HL-60/S4 treated with retinoic acid at 250 ng/mL for 4 days and 3 days (cell line): ENCODE data around the gene GRIK2.
"Not testable (repeated sequence)": the region's sequence is repeated elsewhere in the genome, so short reads cannot be mapped to it uniquely, and the experiment has no call there.

ENCODE experiments used
- in situ Hi-C: fragments of 300-500 bp; cut with MboI; formaldehyde crosslinking; loops from 2 replicates; pipeline ENCODE4 v1.7.0; 2022; ENCODE audit warnings: low sequenced_read_pairs

GRIK2 gene

DNA sequence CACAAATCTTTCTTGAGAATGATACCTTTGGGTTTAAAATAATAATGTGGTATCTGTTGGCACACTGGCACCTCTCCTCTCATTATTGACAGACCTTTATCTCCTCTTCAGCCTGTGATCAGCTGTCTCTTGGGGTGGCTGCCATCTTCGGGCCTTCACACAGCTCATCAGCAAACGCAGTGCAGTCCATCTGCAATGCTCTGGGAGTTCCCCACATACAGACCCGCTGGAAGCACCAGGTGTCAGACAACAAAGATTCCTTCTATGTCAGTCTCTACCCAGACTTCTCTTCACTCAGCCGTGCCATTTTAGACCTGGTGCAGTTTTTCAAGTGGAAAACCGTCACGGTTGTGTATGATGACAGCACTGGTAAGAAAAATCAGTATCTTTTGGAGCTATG lies 232.8 kb downstream of the GRIK2 start:
- in situ Hi-C loops = no loop called here

DNA sequence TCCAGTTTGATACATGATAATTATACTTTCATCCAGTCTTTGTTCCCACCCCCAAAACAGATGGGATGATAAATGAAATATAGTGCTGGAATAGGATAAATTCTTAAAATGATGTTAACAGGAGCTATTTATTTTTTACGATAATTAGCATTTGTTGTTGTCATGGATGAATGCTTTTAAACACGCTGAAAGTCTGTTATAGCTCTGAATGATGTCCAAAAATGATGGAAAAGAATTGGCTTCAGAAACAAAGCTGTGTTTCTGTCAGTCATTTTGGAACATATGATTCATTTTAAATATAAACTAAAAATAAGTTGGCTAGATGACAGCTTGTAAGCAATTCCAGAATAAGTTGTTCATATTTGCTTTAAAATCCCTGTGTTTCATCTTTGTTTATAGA lies 237.4 kb downstream of the GRIK2 start:
- in situ Hi-C loops = no loop called here

DNA sequence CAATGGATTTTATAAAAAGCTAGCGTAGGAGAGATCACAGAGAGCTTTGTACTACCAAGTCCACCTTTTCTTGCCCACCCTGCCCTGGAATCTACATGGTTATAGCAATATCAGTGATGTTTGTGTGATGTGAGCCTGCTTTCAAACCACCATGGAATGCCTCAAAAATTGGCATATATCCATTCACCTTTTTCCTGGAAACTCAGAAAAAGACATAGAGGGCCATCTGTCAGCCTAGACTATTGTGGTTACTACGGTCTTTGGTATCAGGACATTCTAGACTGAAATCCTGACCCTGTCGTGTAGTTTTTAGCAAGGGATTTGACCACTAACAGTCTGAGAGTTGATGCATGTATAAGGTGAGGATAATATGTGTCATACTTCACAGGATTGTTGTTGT lies 239.6 kb downstream of the GRIK2 start:
- in situ Hi-C loops = no loop called here

DNA sequence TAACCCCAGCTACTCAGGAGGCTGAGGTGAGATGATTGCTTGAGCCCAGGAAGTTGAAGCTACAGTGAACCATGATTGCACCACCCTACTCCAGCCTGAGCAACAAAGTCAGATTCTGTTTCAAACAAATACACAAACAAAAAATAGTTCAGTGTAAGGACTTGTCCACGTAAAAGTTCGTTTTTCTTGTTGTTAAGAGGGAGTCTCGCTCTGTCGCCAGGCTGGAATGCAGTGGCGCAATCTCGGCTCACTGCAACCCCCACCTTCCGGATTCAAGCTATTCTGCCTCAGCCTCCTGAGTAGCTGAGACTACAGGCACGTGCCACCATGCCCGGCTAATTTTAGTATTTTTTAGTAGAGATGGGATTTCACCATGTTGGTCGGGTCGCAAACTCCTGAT lies 245.4 kb downstream of the GRIK2 start:
- in situ Hi-C loops = not testable (repeated sequence)

DNA sequence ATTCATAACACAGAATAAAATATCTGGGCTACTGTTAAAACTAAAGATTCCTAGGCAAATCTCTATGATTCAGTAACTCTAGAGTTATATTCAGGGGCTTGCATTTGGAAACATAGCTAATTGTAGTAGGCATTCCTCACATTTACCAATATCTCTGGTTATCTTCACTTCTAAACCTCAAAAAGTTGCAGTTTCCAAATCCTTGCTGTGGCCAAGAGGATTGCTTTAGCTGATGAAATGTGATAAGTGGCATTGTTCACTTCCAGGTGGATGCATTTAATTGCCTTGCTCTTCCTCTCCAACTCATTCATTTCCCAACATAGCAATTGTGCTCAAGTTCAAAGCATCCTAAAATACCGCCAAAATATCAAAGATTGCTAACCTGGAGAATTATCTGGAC lies 246.6 kb downstream of the GRIK2 start:
- in situ Hi-C loops = no loop called here

DNA sequence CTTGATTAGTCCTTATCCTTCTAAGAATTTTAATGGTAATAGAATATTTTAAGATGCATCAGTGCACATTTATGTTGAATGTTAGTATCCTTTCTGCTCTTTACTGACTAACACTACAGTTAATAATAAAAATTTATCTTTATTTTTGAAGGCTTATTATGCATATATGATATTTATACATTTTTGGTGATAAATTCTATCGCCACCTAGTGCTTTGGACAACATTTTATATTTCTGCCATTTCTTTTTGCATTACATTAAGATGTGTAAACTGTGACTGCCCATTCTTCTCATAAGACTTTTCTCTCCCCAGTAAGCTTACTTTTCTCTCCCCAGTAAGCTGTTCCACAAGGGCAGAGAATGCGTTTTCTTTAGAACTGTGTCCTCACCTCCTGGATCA lies 252.3 kb downstream of the GRIK2 start:
- in situ Hi-C loops = no loop called here

DNA sequence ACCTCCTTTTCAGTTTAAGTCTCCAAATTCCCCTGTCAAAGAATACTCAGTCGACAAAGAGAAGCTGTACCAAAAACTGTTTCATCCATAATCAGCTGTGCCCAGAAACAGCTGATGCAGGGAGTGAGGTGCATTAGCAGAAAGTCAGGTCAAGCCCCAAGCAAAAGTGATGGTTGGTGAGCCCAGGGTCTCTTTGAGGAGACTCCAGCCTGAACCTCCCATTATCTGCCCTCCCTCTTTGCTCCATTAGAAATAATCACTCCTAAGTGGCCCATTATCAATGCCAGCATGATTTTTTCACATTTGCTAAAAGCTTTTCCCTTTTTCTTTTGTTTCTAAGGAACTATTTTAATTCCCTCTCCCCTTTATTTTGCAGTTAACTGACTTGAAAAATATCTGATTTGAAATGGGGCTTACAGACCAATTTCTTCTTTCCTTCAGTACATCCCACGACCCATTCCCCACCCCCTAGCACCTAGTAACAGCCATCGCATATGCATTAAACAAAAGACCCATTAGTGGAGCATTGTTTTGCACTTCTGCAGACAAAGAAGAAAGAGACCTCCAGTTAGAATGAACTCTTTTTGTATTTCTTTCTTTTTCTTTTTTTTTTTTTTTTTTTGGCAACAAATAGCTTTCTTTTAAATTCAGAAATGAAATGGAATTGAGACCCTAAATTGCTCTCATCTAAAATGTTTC lies 257.0 kb downstream of the GRIK2 start:
- in situ Hi-C loops = no loop called here

DNA sequence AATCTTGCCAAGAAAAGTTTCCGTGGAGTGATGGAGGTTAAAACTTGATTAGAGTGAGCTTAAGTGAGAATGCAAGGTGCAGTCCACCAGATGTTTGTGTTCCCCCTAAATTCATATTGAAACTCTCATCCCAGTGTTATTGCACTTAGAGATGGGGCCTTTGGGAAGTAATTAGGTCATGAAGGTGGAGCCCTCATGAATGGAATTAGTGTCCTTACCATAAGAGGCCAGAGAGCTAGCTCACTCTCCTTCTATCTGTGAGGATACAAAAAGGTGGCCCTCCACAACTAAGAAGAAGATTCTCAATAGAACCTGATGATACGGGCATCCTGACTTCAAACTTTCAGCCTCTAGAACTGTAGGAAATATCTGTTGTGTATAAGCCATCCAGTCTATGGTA lies 258.6 kb downstream of the GRIK2 start:
- in situ Hi-C loops = no loop called here

DNA sequence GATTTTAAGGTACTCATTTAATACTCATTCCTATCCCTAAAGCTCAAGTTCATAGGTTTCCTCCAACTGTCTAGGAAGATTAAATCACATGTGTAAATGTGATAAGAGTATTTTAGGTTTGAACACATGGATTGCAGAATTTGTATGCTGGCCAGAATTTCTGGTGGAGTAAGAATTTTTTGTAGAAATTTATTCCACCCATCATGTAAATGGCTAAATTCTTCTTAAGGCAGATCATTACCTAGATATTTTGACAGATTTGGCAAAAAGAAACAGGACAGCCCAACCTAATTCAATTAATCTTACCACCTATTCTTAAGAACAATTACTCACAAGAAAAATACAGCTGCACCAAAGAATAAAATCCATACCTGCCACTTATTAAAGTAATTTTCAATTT lies 261.6 kb downstream of the GRIK2 start:
- in situ Hi-C loops = no loop called here

DNA sequence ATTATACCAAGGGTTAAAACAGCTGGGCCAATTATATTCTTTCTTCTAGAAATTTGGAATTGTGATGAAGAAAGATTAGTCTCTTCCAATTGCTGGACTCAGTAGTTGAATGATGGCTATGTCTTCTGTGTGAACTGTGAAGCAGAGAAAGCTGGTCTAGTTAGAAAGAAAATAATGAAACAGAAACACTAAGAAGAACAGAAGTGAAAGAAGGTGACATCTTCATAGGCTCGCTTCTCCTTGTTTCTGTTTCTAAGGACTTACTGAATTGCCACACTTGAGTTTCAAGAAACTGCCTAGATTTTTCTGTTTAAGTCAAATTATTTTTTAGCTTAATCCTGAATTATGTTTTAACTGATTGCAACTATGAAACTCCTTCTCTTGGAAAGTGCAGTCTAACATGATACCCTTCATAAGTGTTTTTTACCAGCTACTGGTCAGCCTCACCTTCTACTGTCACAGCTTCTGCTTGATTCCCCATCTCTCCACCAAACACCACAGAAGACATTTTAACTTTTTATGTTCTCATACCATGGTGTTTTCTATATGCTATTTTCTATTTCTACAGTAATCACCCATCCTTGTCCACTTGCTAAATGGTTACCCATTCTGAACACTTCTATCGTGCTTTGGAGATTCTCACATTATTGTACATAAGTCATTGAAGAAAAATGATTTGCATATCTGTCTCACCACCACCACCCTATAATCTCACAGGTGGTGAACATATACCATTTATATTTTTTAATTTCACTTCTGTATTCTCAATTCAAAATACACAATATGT lies 268.8 kb downstream of the GRIK2 start:
- in situ Hi-C loops = no loop called here

DNA sequence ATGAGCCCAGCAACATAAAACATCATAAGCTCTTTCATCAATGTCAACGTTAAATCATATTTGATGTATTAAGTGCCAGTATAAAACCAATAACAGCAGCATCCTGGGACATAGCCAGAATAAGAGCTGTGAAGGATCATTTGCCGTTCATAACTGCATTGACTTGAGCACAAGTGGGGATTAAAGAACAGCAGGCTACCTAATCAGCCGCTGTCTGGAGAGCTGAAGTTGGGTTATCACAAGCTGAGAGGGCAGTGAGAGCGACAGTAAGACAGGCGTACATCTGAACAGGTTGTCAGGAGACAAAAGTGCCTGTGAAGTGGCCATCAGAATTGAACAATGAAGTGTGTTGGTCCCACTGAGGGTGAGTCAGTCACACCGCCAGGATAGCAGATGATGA lies 269.6 kb downstream of the GRIK2 start:
- in situ Hi-C loops = no loop called here

DNA sequence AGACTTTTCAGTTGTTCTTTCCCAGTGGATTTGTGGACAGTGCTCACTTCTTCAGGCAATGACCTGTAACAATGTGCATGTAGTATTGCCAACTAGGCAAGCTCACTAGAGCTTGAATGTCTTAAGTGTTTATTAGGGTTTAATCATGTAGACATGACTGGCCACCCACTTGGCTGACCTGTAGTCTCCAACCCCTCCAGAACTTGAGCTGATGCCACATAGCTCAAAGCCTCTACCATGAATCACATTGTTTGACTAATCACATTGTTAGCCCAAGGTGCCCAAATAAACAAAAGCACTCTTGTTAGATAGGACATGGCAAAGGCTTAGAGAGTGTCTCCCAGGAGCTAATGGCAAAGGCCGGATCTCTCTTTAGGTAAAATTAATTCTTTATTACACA lies 272.7 kb downstream of the GRIK2 start:
- in situ Hi-C loops = no loop called here

DNA sequence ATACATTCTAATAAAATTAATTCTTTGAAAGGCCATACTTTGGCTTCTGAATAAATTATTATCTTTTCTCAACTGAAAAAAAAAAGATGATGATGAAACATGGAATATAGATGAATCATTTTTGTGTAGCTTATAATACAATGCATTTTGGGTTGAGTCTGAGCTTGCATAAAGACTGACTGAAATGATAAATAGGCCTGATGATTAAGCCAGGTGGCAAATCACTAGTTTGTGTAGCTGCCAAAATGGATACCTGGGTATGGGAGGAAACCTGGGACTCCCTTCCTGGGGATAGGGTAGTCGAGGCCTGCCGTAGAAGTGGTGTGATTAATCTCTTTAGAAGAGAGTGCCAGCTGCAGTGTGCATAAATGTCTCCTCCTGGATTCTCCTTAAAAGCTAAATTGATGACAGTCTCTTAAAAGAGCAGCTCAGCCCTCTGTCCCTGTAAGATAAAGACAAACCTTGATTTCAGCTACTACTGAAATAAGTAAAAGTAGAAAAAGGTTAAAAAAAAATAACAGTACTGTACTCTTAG lies 275.1 kb downstream of the GRIK2 start:
- in situ Hi-C loops = no loop called here

DNA sequence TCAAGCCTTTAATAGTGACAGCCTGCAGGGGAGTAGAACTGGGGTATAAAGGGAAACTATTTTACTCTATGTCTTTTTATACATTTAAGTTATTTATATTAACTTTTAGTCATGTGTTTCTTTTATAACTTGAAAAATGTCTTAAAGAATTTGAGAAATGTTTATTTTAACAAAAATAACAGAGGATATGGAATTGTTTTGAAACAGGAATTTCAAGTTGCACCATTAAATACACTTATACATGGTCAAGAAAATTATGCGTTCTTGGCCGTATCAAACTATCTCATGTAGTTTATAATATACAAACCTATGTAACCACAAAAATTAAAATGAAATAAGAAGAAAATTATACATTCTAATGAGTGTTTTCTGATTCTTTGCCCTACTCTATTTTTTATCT lies 282.7 kb downstream of the GRIK2 start:
- in situ Hi-C loops = no loop called here

DNA sequence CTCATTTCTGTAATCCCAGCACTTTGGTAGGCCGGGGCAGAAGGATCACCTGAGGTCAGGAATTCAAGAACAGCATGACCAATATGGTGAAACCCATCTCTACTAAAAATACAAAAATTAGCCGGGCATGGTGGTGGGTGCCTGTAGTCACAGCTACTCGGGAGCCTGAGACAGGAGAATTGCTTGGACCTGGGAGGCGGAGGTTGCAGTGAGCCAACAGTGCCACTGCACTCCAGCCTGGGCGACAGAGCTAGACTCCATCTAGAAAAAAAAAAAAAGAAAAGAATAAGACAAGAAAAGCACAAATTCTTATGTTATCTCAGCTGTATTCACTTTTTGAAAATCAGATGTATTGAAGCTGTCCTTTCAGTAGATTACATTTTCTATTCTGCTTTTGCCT lies 289.4 kb downstream of the GRIK2 start:
- in situ Hi-C loops = no loop called here

DNA sequence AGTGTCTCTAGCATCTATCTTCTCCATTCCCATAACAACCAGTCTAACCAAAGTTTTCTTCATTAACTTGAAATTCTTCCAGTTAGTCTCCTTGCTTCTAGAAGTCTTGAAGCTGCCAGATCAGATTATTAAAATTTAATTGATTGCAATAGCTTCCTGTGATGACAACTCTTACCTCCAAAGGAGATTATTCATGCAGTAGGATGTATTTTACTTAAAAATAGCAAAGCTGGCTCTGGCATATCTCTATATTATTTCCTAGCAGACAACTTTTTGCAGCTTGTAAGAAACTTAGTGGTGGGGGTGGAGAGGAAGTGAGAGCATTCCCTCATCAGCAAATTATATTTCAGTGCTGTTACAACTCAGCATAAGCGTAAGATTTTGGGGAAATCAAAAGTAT lies 290.4 kb downstream of the GRIK2 start:
- in situ Hi-C loops = no loop called here

DNA sequence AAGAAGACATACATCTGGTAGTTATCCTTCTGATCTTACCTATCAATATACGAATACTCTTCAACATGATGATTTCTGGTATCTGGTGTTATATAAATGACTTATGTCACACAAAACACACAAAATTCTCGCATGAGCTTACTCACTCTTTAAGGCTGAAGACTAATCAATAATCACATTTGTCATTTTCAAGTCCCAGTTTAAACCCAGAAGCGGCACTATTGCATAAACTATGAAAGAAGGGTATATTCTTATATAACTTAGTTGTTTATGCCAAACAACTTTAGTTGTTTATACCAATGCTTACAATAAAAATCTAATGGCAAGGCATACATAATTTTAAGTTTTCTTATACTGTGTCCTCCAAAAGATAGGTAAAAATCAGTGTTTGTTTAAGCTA lies 293.1 kb downstream of the GRIK2 start:
- in situ Hi-C loops = no loop called here

DNA sequence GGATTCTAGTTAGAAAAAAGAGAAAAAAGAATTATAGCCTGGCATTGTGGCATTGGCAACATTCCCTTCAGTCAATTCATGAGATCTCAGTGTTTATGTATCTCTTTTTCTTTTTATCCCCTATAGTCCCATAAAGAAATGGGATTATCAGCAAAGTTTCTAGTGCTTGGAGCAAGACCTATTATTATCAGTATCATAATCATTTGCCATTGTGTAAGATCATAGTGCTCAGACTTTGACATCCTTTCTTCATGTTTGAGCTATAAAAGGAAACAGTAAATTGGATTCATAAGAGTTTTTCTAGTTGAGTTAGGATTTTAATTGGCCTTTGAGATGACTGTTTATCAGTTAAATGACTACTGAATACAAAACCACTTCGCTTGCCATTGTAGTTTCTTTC lies 295.6 kb downstream of the GRIK2 start:
- in situ Hi-C loops = no loop called here

DNA sequence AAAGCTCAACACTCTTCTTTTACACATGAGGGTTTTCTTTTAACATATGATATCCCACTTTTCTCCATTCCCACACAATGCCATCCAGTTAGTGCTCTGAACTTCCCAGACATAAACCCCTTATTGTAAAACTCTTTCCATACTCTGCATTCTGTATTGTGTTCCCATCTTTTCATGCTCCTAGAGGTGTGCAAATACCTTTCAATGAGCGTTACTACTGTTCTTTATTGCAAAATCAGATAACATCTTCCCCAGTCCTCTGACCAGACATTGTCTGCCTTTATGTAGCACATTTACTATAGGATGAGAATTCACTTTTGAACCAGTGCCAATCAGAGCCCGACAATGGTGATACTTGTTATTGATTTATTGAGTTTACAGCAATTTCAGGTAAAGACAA lies 296.2 kb downstream of the GRIK2 start:
- in situ Hi-C loops = no loop called here

DNA sequence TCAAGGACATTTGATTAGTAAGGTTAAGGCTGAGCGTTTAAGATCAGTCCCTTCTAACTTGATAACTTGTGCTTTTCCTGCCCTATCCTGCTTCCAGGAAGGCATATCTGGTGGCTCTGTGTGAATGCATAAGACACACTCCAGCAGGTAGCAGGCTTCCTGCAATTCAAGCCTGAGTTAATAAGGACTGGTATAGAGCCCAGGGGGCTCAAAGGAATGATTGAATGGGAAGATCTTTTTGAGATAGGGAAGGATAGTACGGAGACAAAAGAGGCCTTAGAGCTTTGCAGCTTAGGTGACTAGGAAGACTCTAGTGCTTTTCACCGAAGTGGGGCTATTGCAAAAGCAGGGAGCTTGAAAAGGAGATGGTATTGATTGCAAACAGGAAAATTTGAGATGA lies 307.1 kb downstream of the GRIK2 start:
- in situ Hi-C loops = no loop called here

DNA sequence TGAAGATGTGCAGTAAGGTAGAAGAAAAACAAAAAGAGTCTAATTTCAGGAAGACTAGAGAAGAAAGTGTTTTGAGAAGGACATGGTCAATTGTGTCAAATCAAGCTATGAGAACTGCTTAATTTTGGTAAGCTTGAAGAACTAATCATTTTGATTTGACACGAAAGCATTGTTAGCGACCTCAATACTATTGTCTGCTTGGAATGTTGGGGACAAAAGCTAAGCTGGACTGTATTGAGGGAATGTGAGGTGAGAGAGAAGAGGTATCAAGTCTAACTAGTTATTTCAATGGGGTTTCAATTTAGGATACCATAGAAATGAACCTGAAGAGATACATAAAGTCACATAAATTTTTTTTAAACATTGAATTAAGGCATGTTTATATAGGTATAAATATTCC lies 309.8 kb downstream of the GRIK2 start:
- in situ Hi-C loops = no loop called here

DNA sequence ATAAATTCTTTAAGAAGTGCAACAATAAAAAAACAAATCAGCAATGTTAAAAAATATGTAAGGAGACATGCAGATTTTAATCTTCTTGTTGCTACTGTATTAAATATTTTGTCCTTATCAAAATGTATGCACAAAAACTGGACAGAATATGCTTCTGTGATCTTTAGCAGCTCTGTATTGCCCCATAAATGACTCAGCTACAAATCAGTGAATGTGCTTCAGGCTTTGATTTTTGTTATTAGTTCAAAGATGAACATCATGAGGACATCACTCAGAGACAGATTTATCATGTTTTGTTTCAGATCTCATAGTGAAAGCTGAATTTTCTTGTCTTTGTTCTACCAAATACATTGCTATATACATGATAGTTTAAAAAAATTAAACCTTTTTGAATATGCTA lies 312.4 kb downstream of the GRIK2 start:
- in situ Hi-C loops = no loop called here
